ENCODE measurements around the gene CEP70. TPM values are rescaled to one million over a fixed set of nuclear protein-coding genes. Genes with fewer than 3 reads are reported as not detected.

Gene CEP70
- total and polyA plus RNA-seq, 4 donors, result 6.9 to 26.5 (median 9.1) TPM

- Histone ChIP-seq H3K27me3 (ENCODE audit: control insufficient read depth in 4 of 4, insufficient read depth in 4 of 4, low read length in 3 of 4) (peaks cover 0 to 2% (median 0%) of the 10 kb centered on the region in 4 donors), H3K4me3 (ENCODE audit: low read depth in 1 of 3, low read length in 3 of 3) (no peak overlapping the region), H3K4me1 (ENCODE audit: control insufficient read depth in 4 of 4, insufficient read depth in 4 of 4, low read length in 3 of 4) (no peaks in the 10 kb centered on the region), H3K9ac (ENCODE audit: low read depth in 1 of 2, low read length in 2 of 2) (no peak overlapping the region), H3K36me3 (ENCODE audit: control insufficient read depth in 4 of 4, insufficient read depth in 3 of 4, low read depth in 1 of 4, low read length in 3 of 4) (no peaks in the 10 kb centered on the region), H3K27ac (ENCODE audit: low read depth in 1 of 2, low read length in 2 of 2) (no peak overlapping the region), H3K9me3 (ENCODE audit: control insufficient read depth in 4 of 4, low read length in 3 of 4) (no peaks in the 10 kb centered on the region)
- WGBS, result 75% methylated on average over 6 of the region's 6 CpGs
- no peak for TF ChIP-seq REST (IDR thresholded peaks at IDR 0.05)
- TF ChIP-seq FOXA1 (IDR thresholded peaks at IDR 0.05), result no peak
- no peak for TF ChIP-seq JUND (IDR thresholded peaks at IDR 0.05)
- TF ChIP-seq ZBTB33 (IDR thresholded peaks at IDR 0.05), result no peak
- no peak for TF ChIP-seq HNF4A (conservative IDR thresholded peaks at IDR 0.05)
- TF ChIP-seq RXRA (IDR thresholded peaks at IDR 0.05), result no peak
- TF ChIP-seq SP1 (IDR thresholded peaks at IDR 0.05), result no peak
- TF ChIP-seq TAF1 (conservative IDR thresholded peaks at IDR 0.05), result no peak
- TF ChIP-seq FOXA2 (IDR thresholded peaks at IDR 0.05), result no peak
- no peak for TF ChIP-seq HNF4G (IDR thresholded peaks at IDR 0.05)
- no peak for TF ChIP-seq ATF3 (IDR thresholded peaks at IDR 0.05)
- no peak for TF ChIP-seq MAX (IDR thresholded peaks at IDR 0.05)
- no peak for TF ChIP-seq NR2F2 (IDR thresholded peaks at IDR 0.05)
- no peak for TF ChIP-seq CTCF (IDR thresholded peaks at IDR 0.05; ENCODE audit: low read depth, low read length, missing input control)
- TF ChIP-seq RAD21 (IDR thresholded peaks at IDR 0.05), result no peak
- TF ChIP-seq YY1 (IDR thresholded peaks at IDR 0.05), result no peak
- no peak for TF ChIP-seq EGR1 (IDR thresholded peaks at IDR 0.05; ENCODE audit: low read depth in 2 of 2)
- no peak for DNase-seq (ENCODE audit: low spot score)
These were observed 130.2 kb downstream of the CEP70 start for GRCh38 chr3:138463724-138464490.

Measured in liver (tissue), 9 donors.